GM13977 (cell line): ENCODE data around the gene IL1R1.
A peak's percentile ranks its signal among the peaks of the same experiment; 100 is the strongest.

Source experiments
- DNase-seq: peaks from one replicate; pipeline ENCODE4 v3.0.0; 2012; ENCODE audit warnings: low spot score
- in situ Hi-C: fragments of 300-500 bp; cut with MboI; formaldehyde crosslinking; loops from one replicate; pipeline ENCODE4 v1.12.0; 2022; ENCODE audit warnings: low sequenced_read_pairs, low pct_unique_long_range_greater_than_20kb, mixed read lengths, inconsistent platforms; ENCODE audit not compliant: unreplicated experiment
- TF ChIP-seq, protein P1 (sequence below): IDR thresholded peaks from 2 replicates; pipeline ENCODE4 v1.5.1; 2012; ENCODE audit warnings: mild to moderate bottlenecking, control low read depth; ENCODE audit not compliant: insufficient read depth; ENCODE audit errors: extremely low read depth, missing control alignments

The IL1R1 gene

DNA sequence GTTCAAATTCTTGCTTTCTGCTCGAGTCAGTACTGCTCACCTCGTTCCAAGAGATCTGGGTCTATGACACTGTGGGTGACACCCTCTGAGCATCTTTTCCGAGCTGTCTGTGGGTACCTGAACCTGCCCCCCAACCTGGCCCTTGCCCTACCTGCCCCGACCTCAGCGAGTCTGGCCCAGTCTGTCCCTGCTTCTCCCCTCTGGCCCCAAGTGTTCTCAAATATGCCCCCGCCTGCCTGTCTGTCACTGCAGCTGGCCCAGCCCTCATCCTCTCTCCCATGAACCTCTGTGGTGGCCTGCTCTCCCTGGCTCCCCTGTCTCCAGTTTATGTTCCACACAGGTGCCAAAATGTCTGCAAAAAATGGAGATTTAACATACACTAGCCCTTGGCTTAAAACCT, 11.8 kb downstream of the IL1R1 start:
- TF ChIP-seq, protein P1, sequence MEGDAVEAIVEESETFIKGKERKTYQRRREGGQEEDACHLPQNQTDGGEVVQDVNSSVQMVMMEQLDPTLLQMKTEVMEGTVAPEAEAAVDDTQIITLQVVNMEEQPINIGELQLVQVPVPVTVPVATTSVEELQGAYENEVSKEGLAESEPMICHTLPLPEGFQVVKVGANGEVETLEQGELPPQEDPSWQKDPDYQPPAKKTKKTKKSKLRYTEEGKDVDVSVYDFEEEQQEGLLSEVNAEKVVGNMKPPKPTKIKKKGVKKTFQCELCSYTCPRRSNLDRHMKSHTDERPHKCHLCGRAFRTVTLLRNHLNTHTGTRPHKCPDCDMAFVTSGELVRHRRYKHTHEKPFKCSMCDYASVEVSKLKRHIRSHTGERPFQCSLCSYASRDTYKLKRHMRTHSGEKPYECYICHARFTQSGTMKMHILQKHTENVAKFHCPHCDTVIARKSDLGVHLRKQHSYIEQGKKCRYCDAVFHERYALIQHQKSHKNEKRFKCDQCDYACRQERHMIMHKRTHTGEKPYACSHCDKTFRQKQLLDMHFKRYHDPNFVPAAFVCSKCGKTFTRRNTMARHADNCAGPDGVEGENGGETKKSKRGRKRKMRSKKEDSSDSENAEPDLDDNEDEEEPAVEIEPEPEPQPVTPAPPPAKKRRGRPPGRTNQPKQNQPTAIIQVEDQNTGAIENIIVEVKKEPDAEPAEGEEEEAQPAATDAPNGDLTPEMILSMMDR = no peak
- in situ Hi-C loops = no loop called here
- DNase-seq = no peak

DNA sequence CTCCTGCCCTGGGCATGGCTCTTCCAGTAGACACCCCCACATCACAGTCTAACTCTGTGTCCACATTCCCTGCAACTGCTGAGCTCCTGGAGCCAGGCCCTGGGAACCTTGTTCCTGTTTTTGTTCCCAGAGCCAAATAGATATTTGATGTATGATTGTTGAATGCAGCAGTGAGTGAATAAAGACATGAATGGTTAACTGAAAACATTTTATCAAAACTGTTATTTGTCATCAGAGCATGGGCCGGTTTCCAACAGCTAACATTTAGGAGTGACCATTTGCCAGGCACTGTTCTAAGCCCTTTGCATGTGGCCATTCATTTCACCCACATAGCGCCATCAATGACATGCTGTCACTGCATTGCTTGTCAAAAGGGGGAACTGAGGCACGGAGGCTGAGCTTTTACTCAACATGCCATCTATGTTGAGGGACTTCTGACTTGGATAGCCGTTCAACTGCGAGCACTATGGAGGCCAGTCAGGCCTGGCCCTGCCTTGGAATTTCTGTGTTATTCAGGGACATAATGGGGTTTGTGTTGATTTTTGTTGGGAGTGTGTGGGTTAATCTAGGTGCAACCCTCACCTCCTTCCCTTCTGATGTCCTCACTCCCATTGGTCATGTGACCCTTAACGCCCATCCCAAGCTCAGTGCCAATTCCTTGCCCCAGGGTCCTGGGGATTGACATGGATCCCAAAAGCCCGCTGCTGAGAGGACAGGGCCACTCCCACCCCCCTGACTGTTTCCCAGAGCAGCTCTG, 12.6 kb downstream of the IL1R1 start:
- no peak for DNase-seq
- in situ Hi-C loops = no loop called here
- TF ChIP-seq, protein P1 = no peak

DNA sequence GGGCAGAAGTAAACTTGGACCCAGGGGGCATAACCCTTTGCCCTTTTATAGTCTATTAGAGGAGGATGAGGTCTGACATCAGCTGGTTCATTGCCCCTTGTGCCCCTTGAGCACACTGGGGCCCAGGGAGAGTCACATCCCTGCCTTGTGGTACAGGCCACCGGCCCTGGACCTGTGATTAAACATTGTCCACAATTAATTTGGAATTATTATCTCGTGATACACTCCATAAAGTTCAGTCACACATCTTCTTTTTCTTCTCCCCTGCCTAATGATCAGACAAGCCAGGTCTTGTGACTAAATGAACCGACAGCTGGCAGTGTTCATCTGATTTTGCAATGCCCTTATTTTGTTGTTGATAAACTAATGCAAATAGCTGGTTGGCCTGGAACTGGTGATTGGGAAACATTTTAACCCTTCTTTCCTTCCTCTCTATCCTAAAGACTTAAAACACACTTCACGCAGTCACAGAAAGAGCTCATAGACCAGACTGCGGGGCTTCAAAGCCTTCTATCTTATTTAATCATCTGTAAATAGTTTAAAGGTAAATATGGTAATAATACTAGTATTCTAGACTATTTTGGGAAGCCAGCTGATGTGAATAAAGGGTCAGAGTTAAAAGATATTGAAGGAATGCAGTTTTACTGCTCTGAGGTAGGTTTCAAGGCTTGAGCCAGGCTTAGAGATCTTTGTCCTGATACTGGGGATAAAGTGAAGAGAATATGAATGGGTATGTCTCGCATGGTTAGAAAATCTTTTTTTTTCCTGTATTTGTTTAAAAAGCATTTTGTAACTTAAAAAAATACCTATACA, 13.4 kb downstream of the IL1R1 start:
- in situ Hi-C loops = no loop called here
- TF ChIP-seq, protein P1 = no peak
- DNase-seq = no peak

DNA sequence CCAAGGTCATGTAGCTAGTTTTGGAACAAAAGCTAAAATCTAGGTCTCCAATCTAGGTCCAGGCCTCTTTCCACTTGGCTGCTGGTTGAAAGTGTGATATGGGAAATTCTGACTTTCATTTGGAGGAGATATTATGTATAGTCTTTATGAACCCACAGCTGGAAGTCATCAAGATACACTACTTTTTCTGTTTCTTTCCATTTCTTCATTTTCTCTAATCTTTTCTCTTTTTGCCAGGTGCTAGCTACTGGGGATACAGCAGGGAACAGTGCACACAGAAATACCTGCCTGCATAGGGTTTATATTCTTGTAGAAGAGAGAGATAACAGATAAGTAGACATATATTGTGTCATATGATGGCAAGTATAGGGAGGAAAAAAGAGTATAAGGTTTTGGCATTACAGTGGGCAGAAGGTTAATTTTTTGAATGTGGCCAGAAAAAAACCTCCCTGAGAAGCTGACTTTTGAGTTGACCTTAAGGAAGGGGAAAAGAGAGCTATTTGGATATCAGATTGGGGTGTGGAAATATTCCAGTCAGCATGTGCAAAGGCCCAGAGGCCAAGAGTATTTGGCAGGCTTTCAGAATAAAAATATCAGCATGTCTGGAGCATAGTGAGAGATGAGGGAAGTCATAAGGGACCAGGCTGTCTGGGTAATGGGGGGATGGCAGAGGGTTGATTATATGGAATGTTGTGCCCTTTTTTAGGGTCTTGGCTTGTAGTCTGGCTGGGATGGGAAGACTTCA, 15.6 kb downstream of the IL1R1 start:
- in situ Hi-C loops = no loop called here
- TF ChIP-seq, protein P1 = no peak
- no peak for DNase-seq

DNA sequence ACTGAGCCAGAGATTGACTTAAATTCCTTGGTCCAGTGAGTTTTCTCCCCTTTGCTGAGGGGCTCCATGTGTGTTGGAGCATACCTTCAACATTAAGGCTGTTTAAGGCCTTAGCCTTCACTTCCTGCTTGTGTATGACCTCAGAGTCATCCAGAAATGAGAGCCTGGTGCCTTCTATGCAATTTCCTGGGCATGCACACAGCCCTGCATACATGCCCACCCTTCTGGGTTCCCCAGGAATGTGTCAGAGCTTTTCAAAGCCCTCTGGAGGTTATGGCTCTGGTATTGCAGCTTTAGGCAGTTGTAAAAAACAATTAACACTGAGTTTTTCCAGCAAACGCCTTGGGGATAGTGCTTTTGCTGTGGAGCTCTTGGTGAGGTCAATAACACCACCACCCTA, 16.7 kb downstream of the IL1R1 start:
- in situ Hi-C loops = no loop called here
- TF ChIP-seq, protein P1 = no peak
- DNase-seq = no peak

DNA sequence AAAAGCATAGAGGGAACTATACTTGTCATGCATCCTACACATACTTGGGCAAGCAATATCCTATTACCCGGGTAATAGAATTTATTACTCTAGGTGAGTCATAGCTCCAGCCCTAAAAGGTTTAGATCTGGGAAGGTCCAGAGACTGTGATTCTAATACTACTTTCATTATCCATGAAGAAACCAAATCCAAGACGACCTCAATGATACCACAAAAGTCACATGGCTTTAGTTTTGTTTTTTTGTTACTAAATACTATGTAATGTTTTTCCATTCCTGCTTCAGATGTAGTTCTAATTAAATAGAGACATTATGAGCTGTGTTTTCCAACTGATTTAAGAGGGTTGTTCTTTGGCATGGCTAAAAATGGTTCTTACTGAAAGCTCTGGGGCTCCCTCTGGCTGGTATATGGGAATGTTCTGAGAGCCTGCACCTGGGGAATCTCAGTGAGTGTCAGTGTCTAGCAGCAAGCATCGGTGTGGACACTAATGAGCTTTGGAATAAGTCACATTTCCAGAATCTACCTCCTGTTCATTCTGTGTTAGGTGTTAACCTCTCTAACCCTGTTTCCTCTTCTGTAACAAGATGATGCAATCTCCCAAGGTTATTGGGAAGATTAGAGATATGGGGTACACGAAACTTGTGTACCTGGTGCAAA, 23.8 kb downstream of the IL1R1 start:
- TF ChIP-seq, protein P1 = peak; percentile 8
- in situ Hi-C loops = no loop called here
- no peak for DNase-seq
